CD4-positive, alpha-beta T cell treated with Interleukin-12 subunit alpha and Interleukin-12 subunit beta, for 1 hour (primary cell): ENCODE measurements around the gene CDC42EP4.
"Not testable (repeated sequence)": the region's sequence is repeated elsewhere in the genome, so short reads cannot be mapped to it uniquely, and the experiment has no call there.

Experiments
- DNase-seq: peaks from one replicate; pipeline ENCODE4 v3.0.0-alpha.2; 2020

Gene CDC42EP4

DNA sequence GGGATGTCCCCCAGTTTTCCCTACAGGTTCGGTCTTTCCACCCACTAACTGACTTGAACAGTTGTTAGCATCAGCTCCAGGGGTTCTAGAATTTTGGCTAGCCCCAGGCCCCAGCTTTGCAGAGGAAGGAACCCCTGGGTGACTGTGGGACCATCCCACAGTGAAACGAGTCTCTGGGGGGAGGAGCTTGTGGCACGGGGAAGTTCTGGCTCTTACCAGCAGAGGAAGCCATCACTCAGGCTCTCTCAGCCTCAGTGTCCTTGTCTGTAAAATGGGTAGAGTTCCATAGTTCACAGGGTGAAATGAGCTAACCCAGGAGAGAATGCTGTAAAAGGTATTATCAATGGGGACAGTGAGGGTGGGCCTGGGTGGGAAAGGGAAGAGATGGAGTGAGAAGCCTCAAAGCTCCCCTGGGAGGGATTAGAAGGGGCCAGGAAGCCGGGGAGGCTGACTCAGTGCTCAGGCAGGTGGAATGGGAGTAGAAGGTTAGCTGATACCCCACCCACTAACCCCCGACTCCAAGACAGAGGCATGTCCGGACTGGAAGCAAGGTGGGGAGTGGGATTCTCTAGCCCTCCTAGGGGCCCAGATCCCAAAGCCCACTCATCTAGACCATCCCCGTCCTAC, 30.9 kb upstream of the CDC42EP4 start:
- DNase-seq, result no peak

DNA sequence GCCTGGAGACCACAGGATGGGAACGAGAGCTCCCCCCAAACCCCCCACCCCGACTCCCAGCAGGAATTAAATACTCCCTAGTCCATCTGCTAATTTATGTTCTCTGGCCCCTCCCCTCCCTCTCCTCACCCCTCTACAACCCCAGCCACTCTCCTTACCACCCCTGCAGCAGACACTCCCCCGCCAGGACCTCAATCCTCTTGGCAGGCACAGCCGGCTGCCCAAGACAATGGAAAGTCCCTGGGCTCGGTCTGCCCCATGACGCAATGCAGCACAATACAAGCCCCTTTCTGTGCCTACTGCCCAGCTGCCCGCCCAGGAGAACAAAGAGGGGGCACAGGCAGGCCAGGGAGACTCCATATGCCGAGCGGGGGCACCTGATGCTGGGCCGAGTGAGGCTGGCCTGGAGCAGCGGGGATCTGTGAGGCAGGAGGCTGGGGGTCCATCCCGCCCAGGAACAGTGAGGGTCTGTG, 30.3 kb upstream of the CDC42EP4 start:
- no peak for DNase-seq

- DNase-seq, result no peak
Observed at GRCh38 chr17:73341350-73342049, 29.7 kb upstream of the CDC42EP4 start.

- no peak for DNase-seq
Observed at GRCh38 chr17:73340093-73340596, 28.3 kb upstream of the CDC42EP4 start.

- DNase-seq, result no peak
Observed at GRCh38 chr17:73338566-73339197, 26.9 kb upstream of the CDC42EP4 start.

- DNase-seq, result no peak
Observed at GRCh38 chr17:73338050-73338521, 26.3 kb upstream of the CDC42EP4 start.

- DNase-seq, result no peak
Observed at GRCh38 chr17:73337330-73337710, 25.5 kb upstream of the CDC42EP4 start.

DNA sequence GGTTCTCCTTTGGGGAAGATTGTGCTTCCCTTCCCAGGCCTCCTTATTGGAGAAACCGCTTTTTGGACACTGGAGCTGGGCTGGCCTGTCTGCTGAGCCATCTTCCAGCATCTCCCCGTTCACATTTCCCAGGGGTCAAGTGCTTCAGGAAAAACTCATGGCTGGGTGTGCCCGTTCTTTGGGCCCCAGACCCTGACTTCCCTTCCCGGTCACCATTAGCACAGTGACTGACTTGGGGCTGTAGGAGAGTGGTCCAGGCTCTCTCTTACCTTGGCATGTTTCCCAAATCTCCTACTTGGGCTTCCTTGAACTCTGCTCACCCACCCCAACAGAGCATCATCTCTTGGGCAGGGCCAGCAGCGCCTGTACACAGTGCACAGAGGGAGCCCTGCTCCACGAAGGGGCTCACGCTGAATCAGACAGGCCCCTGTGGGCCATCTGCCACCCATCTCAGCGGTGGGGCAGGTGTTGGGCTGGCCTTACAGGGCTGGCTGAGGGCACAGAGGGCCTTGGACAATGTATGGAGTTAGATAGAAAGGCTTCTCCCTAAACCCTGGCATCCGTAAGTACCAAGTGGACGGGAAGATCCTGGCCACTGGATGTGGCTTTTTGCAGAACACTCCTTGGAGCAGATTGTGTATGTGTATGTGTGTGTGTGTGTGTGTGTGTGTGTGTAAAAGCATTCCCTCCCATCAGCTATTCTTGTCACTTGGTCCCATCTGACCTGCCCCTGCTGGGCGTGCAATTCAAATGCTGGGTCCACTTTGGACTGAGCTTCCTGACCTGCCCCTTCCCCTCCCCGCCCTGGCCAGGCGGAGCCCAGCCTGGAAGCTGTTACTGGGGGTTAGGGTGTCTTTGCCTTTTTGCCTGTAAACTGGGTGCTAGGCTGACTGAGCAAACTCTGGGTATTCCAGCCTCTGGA, 24.9 kb upstream of the CDC42EP4 start:
- no peak for DNase-seq

DNA sequence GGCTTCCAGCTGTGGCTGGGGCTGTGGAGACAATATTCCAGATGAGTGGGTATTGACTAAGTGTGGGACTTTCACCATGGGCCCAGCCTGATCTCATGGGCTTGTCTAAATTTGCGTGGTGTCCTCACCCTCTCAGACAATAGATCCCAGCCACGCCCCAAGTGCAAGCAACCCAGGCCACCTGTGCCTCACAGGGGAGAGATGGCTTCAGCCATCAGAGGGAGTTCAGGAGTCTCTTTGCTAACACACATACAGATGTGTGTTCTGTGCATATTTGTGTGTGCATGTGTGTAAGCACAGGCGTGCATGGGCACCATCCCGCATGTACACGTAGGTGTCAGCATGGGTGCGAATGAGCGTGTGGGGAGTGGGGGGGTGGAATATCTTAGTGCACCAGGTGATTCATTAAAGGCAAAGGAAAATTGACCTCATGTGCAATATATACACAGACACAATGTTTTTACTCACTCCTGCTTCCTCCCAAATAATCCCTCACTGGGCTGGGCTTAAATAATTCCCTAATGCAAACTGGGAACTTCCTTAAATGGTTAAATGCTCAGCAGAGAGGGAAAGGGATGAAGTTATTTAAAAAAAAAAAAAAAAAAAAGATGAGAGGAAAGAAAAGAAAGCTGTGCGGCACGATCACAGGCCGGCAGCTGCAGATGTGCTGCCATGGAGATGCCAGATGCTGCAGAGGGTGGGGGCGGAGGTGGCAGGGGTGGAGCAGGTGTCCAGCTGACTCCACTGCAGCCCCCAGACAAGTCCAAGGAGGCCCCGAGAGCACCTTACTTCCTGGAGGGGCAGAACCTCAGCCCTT, 24.0 kb upstream of the CDC42EP4 start:
- DNase-seq, result no peak

GRCh38 chr17:73334771-73335513, 23.1 kb upstream of the CDC42EP4 start:
- no peak for DNase-seq

DNA sequence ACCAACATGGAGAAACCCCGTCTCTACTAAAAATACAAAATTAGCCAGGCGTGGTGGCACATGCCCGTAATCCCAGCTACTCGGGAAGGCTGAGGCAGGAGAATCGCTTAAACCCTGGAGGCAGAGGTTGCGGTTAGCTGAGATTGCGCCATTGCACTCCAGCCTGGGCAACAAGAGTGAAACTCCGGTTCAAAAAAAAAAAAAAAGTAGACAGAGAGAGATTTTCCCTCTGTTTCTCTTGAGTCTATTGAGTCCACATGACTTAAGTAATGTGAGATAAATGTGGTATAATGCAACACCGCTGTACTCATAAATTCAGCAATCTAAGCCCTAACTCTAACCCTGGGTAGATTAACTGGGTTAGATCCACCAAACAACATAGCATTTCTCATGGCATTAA, 21.6 kb upstream of the CDC42EP4 start:
- not testable (repeated sequence) for DNase-seq

- no peak for DNase-seq
Observed at GRCh38 chr17:73331060-73331459, 19.3 kb upstream of the CDC42EP4 start.

DNA sequence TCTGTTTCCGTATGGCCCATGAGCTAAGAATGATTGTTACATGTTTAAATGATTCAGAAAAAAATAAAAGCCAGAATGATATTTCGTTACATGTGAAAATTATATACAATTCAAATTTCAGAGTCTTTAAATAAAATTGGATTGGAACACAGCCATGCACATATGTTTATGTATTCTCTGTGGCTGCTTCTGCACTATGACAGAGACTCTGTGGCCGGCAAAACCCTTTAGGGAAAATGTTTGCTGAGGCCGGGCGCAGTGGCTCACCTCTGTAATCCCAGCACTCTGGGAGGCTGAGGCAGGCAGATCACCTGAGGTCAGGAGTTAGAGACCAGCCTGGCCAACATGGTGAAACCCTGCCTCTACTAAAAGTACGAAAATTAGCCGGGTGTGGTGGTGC, 15.9 kb upstream of the CDC42EP4 start:
- DNase-seq, result no peak

GRCh38 chr17:73325527-73325842, 13.7 kb upstream of the CDC42EP4 start:
- DNase-seq, result no peak

DNA sequence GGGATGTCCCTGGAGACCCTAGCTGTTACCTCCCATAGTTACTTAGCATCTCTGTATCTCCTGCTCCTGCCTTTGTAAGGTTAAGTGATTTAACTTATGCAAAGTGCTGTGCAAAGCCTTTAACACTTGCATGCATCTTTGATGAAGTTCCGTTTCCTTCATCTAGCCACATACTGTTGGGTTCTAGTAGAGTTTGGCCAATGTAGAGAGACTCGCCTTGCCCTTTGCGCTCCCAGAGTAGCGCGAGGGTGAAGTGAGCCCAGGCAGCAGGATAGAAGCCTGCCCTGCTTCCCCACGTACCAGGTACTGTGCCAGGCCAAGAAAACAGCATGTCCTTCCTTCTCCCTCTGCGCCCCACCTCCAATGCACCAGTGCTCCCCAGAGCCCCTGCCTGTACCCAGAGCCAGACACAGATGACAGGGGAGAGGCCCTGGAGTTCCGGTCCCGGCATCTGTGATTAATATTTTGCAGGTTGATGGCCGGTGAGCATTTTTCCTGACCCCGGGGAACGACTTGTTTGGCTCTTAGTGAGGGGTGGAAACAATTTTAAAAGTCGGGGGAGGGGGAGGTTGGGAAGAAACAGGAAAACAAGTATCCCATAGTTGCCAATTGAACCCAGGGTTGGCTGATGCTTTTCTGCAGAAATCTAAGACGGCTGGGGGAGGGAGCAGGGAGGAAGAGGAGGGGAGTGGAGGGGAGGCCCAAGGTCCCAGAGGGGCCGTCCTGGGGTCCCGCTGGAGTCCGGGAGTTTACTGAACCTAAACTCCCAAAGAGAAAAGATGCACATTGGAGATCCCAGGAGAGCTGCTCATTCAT, 13.1 kb upstream of the CDC42EP4 start:
- no peak for DNase-seq

GRCh38 chr17:73324160-73324475, 12.3 kb upstream of the CDC42EP4 start:
- no peak for DNase-seq

DNA sequence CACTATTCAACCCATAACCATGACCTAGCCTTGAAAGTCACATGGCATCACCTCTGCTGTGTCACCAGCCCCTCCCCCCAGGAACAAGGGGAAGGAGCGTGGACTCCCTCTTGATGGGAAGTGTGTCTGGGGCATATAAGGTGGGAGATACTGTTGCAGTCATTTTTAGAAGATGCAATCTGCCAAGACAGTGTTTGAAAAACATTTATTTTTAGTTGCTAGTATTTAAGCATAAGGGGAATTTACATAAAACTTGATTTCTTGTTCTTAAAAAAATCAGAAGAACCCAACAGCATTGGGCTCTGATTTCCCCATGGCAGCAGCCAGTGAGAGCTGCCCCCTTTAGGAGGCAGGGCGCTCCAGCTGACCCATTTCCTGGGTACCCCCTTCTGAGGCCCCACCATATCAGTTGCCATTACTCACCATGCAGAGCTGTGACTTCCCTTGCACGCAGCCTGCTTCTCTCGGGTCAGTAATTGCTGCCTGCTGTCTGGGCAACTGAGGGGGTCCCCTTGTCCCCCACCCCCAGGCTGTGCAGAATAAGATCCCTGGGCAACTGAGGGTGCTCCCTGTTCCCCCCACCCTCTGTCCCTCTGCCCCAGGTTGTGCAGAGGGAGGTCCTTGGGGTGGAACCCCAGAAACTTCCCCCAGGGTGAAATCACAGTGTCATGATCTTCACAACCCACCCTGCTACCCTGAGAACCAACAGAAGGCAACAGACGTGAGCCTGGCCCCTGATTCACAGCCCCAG, 11.8 kb upstream of the CDC42EP4 start:
- no peak for DNase-seq

DNA sequence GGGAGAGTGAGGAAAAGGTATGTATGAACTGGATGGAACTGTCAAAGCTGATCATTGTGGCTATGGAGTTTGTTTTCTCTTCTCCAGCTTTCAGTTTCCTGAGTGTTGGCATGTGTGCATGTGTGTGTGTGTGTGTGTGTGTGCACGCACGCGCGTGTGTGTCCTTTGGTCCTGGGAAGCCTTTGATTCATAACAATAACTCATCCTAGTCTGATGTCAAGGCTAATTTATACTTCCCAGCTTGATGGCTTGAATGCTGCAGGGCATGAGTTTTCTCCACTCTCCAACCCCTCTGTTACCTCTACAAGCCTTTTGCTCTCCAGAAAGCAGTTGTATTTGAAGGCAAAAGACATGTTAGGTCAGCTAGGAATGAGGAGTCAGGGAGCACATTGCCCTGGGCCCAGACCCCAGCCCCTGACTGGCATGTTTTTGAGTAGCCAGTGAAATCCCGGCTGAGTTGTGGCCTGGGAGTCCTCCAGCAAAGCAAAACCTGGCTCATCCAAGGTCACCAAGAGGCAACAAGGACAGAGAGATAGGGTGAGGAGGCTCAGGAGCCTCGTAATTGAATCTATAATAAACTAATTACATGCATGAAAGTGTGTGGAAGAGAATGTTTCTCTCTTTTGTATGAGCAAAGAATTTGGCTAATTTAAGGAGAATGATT, 8.9 kb upstream of the CDC42EP4 start:
- no peak for DNase-seq

DNA sequence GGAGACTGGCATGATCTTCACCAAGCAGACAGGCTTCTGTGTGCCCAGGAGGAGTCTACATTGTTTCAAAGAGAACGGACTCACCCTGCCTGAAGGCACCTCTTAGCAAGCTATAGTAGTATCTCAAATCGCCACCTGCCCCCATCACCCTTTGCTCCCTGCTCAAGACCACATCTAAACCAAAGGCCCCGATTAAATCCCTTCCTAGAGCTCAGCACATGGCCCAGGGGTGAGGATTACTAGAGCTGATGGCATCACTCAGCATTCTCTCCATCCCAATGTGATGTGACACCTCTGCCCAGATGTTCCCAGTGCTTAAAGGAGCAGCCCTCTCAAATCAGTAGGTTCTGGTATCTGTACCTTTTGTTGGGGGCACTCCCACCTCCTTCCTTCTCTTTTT, 8.0 kb upstream of the CDC42EP4 start:
- no peak for DNase-seq
